Measurements from ENCODE around the gene PRDM16. TPM values are rescaled to one million over a fixed set of nuclear protein-coding genes. Genes with fewer than 3 reads are reported as not detected.

The PRDM16 gene
- total RNA-seq, 1 experiment from 2014 or later = 6.1 TPM

- no peaks in the 10 kb centered on the region for H3K27me3 ChIP-seq (ENCODE audit: insufficient read depth, low read length)
- CTCF ChIA-PET = no interaction called here
- no peaks in the 10 kb centered on the region for H4K20me1 ChIP-seq (ENCODE audit: insufficient read depth)
- DNase-seq (ENCODE audit: low read depth, low spot score) = no peak
- no peaks in the 10 kb centered on the region for H3K9me3 ChIP-seq (ENCODE audit: control insufficient read depth in 1 of 2, insufficient read depth in 1 of 2, low read depth in 1 of 2, low read length in 2 of 2)
- no peaks in the 10 kb centered on the region for H3K9me2 ChIP-seq (ENCODE audit: insufficient read depth)
- POLR2A ChIA-PET = no interaction called here
- intact Hi-C loops (cut with micrococcal nuclease) = no loop called here
- H3K27ac ChIP-seq (ENCODE audit: low read depth, low read length) = no peak overlapping the region
- no peak overlapping the region for H3K4me2 ChIP-seq (ENCODE audit: low read length)
- peaks cover 21 to 27% of the 10 kb centered on the region in 2 experiments for H3K4me1 ChIP-seq (ENCODE audit: control insufficient read depth in 1 of 2, insufficient read depth in 2 of 2, low read length in 2 of 2)
- no peak overlapping the region for H2AFZ ChIP-seq (ENCODE audit: low read depth, low read length, poor library complexity, severe bottlenecking)
- no peak overlapping the region for H3K9ac ChIP-seq (ENCODE audit: low read length)
- RAD21 ChIA-PET (ENCODE audit: low non-redundant PET in 1 of 2, low total read pairs in 2 of 2, uncharacterized antibody in 2 of 2, unreplicated experiment in 2 of 2) = no interaction called here
- TF ChIP-seq RAD21 (IDR thresholded peaks at IDR 0.05; ENCODE audit: low read depth) (no peak), CTCF (IDR thresholded peaks at IDR 0.05 in 2 of 3, conservative IDR thresholded peaks at IDR 0.05 in 1 of 3; ENCODE audit: borderline replicate concordance in 1 of 3, insufficient read depth in 1 of 3, low read depth in 2 of 3, low read length in 2 of 3) (no peak), EZH2 (IDR thresholded peaks at IDR 0.05) (no peak), SP1 (IDR thresholded peaks at IDR 0.05; ENCODE audit: low read depth) (no peak), MAX (IDR thresholded peaks at IDR 0.05) (no peak), EZH2phosphoT487 (IDR thresholded peaks at IDR 0.05; ENCODE audit: borderline replicate concordance) (no peak), ZBTB33 (IDR thresholded peaks at IDR 0.05; ENCODE audit: extremely low read depth, insufficient replicate concordance, low read length) (no peak), POLR2AphosphoS5 (IDR thresholded peaks at IDR 0.05; ENCODE audit: low read depth, low read length) (no peak), ZNF274 (IDR thresholded peaks at IDR 0.05; ENCODE audit: low read depth, low read length) (no peak), EGR1 (IDR thresholded peaks at IDR 0.05; ENCODE audit: low read depth) (no peak), YY1 (IDR thresholded peaks at IDR 0.05; ENCODE audit: extremely low read depth, insufficient replicate concordance, low read depth, low read length) (no peak), POLR2A (IDR thresholded peaks at IDR 0.05; ENCODE audit: borderline replicate concordance, extremely low read depth, insufficient read depth, insufficient read length) (no peak), ELF1 (IDR thresholded peaks at IDR 0.05; ENCODE audit: borderline replicate concordance, low read depth) (no peak), CBX3 (IDR thresholded peaks at IDR 0.05; ENCODE audit: low read depth) (no peak), SRF (IDR thresholded peaks at IDR 0.05; ENCODE audit: low read depth) (no peak), FOSL1 (IDR thresholded peaks at IDR 0.05; ENCODE audit: low read depth) (no peak)
- no TSS peak for BruUV-seq (replicated peaks)
- H3K36me3 ChIP-seq (ENCODE audit: control insufficient read depth in 1 of 2, insufficient read depth in 2 of 2, low read length in 2 of 2) = no peaks in the 10 kb centered on the region
- no peaks in the 10 kb centered on the region for H3K79me2 ChIP-seq (ENCODE audit: insufficient read depth, low read length)
- H3K4me3 ChIP-seq (replicated peaks in 1 of 2; ENCODE audit: low read depth in 1 of 2, low read length in 2 of 2) = no peak overlapping the region
- ATAC-seq = no peak
These were observed 241.9 kb downstream of the PRDM16 start for GRCh38 chr1:3310718-3311400.
